8988T (cell line): Measurements from ENCODE around the gene ZNF32.
"Not testable (repeated sequence)": the region's sequence is repeated elsewhere in the genome, so short reads cannot be mapped to it uniquely, and the experiment has no call there.

ENCODE experiments used
- DNase-seq: peaks from one replicate; pipeline ENCODE4 v3.0.0; 2011

The ZNF32 gene

DNA sequence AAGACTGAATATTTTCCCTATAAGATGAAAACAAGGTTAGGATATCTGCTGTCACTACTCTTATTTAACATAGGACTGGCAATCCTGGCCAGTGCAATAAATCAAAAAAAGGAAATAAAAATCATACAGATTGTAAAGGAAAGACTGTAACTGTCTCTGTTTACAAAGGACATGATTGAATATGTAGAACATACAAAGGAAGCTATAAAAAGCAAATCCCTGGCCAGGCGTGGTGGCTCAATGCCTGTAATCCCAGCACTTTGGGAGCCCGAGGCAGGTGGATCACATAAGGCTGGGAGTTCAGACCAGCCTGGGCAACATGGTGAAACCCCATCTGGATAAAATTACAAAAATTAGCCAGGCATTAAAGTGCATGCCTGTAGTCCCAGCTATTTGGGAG, 26.6 kb downstream of the ZNF32 start:
- no peak for DNase-seq

DNA sequence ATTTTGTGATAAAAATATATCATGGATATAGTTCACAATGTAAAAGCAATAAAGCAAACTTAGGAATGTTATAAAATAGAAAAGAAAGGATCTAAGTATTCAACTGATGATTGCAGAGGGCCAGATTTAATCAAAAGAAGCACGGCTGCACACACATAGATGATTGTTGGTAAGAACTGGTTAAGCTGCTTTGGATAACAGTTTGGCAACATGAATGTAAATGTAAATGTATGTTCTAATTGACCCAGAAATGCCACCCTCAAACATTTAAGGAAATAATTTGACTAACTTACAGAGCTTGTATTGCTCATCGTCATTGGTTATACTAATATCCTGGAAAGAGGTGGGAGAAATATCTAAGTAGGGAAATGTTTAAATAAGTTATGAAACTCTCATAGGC, 29.3 kb downstream of the ZNF32 start:
- no peak for DNase-seq

DNA sequence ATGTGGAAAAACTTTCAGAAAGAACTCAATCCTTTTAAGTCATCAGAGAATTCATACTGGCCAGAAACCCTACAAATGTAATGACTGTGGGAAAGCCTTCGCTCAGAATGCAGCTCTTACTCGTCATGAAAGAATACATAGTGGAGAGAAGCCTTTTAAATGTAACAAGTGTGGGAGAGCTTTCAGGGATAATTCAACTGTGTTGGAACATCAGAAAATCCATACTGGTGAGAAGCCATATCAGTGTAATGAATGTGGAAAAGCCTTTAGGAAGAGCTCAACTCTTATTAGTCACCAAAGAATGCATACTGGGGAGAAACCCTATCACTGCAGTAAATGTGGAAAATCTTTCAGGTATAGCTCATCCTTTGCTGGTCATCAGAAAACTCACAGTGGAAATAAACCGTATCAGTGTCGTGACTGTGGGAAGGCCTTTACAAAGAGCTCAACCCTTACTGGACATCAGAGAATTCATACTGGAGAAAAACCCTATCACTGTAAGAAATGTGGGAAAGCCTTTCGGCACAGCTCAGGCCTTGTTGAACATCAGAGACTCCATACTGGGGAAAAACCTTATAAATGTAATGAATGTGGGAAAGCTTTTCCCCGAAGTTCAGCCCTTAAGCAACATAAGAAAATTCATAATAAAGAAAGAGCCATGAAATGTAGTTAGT, 31.8 kb downstream of the ZNF32 start:
- DNase-seq, result no peak

DNA sequence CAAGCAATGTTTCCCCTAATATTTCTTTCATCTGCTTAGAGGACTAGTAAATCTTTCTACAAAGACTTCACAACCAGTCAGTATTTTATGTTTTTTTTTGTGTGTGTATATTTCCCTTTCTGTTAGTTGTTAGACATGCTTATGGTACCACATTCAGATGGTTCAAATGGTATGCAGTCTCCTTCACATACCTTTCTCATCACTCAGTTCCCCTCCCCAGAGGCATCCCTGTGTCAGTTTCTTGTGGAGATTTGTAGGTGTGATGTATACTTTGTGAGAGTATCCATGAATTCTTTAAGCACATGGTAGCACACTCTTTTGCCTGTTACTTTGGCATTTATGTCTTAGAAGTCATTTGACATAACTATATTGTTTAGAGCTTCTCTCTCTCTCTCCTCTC, 38.0 kb downstream of the ZNF32 start:
- DNase-seq, result no peak

DNA sequence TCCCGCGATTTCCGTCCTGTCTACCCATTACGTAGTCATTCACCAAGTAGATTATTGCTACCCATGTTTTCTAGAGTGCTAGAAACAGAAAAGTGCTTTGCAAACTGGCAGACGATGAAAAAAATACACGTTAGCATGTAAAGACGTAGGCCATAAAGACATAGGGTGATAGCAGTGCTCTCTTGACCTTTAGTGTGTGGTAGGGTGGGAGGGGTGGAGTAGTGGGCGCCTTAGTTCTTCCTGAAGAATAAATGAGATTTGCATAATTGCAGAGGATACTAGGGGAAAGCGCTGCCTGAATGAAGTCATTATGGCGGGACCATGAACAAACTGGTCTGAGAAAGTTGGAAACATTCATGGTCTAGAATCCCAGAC, 41.5 kb downstream of the ZNF32 start:
- no peak for DNase-seq

DNA sequence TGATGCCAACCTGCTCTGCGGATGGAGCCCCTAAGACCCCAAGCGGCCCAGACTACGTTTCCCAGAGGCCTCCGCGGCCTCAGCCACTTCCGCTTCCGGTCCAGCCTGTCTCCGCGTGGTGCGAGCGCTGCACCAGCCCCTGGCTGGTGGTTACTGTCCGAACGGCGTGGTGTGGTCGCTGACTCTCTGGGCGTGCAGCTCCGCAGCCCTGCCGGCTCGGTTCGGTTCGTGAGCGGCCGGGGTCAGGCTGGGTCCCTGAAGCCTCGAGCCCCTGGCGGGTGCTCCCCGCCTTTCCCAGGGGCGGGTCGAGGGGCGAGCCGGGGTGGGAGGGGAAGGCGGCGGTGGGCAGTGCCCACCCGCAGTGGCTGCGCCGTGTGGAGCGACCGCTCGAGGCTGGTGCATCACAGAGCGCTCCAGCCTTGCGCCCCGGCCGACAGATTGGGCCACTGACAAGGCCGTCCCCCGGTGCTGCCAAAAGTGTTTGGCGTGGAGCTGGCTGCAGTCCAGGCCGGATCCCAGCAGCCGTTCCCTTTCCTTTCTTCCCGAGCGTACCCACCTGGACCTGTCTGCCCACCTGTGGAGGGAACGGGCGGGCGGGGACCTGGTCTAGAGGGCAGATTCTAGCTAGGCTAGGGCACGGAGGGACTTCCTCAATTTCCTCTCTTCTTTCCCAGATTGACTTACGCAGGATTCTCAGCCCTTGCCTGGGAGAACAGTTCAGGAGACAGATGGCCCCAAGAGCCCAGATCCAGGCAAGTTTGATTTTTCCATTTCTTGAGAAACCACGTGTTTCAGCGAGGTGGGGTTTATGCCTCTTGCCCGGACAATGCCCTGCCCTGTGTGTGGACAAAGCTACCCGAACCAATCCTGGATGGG, 42.1 kb downstream of the ZNF32 start, which contains the start of gene ZNF485:
ZNF485 (plus strand) TSS at position 116 of the 876 bp plus-strand sequence; CDS start at position 729, 613 bp downstream.
- DNase-seq, result peak; percentile 75

DNA sequence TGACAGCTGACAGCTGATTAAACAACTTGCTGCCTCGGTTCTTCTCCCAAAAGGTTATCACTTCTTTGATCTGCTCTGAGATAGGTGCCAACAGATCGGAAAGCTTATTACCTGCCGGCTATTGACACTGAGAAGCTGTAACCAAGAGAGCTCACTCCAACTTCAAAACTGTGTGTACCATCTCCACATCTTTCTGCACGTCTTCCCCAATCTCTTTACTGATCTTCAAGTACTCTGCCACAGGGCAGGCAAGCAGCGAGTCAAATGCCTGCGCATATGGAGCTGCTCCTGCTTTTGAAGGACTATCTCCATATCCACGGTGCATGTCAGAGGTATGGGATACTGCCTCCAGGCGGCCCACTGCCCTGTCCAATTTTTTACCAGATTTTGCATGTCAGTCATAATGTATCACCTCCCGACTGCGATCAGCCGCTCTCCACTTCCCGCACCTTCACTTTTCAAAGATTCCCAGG, 42.8 kb downstream of the ZNF32 start:
- DNase-seq, result no peak

DNA sequence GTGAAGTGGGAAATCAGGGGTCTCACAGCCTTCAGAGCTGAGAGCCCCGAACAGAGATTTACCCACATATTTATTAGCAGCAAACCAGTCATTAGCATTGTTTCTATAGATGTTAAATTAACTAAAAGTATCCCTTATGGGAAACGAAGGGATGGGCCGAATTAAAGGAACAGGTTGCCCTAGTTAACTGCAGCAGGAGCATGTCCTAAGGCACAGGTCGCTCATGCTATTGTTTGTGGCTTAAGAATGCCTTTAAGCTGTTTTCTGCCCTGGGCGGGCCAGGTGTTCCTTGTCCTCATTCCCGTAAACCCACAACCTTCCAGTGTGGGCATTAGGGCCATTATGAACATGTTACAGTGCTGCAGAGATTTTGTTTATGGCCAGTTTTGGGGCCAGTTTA, 47.1 kb downstream of the ZNF32 start:
- DNase-seq, result not testable (repeated sequence)

DNA sequence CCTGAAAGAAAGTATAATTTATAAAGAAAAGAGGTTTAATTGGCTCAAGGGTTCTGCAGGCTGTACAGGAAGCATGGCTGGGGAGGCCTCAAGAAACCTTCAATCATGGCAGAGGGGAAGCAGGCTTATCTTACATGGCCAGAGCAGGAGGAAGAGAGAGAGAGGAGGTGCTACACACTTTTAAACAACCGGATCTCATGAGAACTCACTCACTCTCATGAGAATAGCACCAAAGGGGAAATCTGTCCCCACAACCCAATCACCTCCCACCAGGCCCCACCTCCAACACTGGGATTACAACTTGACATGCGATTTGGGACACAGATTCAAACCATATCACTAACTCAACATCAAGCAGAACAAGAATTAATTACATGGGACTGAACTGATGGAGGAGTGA, 49.3 kb downstream of the ZNF32 start:
- DNase-seq, result no peak

DNA sequence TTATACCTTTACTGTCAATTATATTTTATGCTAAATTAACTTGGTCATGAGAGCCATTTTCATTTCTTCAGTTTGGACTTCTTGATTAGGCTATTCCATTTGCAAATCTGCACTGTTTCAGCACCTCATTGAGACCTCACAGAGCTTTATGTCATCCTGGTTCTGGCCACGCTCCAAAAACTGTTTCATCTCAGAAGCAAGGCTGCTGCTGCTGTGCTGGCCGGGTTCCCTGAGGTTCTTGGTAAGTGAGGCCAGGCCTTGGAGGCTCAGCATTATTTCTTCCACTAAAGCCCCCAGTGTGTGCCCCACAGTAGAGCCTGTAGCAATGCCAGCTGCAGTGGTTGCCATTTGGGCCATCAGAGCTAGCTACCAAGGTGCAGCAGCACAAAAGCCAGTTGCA, 50.2 kb downstream of the ZNF32 start:
- DNase-seq, result no peak

DNA sequence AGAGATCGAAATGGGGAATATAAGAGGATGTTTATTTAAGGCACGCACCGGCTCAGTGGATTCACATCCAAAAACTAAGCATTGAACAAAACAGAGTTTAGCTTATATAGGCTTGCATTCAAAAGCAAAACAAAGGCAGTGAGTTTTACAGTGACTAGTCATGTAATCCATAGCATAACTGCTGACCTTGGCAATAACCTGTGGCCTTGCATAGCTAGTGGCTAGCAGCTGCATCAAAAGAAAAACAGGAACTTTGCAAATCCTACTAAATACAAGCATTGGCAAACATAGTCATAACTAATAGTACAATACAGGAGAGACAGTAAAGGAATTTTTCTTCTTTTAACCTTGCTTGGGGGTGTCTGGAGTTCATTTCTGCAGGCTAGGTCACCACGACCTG, 52.1 kb downstream of the ZNF32 start:
- no peak for DNase-seq

DNA sequence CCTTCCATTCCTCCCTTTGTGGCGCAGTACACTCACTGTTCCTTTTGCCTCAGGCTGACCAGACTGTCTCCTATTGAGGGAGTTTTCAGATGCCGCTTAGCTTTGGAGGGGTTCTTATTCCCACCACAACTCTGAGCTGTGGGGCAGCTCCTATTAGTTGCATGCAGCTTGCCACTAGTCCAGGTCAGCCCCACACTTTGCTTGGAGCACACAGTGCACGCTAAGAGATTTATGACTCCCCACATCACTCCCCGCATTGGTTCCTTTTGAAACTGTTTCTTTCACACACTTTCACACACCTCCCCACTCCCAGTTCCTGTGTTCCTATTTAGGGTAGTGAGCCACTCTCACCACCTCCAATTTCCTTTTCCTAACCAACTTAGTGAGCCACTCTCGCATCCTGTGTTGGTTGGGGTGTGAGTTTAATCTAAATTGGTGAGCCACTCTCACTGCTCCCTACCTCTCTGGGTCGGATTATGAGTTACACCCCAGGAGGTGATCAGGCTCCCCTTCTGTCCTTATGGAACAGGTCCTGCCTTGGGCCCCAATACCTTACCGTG, 52.9 kb downstream of the ZNF32 start:
- DNase-seq, result no peak

DNA sequence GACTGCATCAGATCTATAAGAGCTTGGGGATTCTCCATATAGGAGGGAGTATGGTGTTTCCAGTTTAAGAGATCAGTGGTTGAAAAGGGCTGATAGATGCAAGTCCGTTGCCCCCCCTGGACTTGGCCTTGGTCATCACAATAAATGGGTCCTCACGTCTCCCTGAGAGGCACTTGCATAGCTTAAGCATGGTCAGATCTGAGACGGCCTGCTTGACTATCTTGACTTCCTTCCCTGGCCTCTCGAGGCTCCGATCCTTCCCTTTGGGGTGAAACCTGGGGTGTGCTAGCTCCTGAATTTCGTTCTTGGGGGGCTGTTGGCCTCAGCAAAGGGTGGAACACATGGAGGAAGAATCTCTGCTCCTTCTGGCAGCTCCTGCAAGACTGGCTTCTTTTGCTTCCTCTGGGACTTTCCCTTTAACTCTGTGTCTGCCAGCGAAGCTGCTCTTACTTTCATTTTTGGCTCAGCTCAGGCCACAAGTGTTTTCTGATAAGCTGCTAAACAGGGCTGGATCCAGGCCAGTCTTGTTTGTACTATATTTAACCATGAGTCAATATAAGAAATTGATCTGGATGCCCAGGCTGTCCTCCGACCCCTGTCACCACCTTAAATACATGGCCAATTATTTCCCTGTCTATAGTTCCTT, 53.6 kb downstream of the ZNF32 start:
- no peak for DNase-seq
